Adrenal gland (tissue), 5 donors: Measurements from ENCODE around the gene PRR19.

Source experiments
- CTCF ChIP-seq, 6 experiments: fragments of 450-650 bp in 4 of 6; fragments of 200-600 bp in 2 of 6; sonication (generic) in 1 of 6; IDR thresholded peaks; 1 replicate in 5 of 6; 2 replicates in 1 of 6; pipeline versions ENCODE4 v1.5.1 to v1.8.0; 2016 to 2021; ENCODE audit warnings: antibody characterized with exemption in 6 of 6, mild to moderate bottlenecking in 2 of 6, moderate library complexity in 1 of 6
- POLR2A ChIP-seq, 2 donors: fragments of 450-650 bp; IDR thresholded peaks; one replicate each; pipeline ENCODE4 v1.6.1; 2017; ENCODE audit warnings: antibody characterized with exemption in 2 of 2, mild to moderate bottlenecking in 2 of 2, moderate library complexity in 1 of 2
- donor health status: DM: no; HTN: no; CAD: no.

DNA sequence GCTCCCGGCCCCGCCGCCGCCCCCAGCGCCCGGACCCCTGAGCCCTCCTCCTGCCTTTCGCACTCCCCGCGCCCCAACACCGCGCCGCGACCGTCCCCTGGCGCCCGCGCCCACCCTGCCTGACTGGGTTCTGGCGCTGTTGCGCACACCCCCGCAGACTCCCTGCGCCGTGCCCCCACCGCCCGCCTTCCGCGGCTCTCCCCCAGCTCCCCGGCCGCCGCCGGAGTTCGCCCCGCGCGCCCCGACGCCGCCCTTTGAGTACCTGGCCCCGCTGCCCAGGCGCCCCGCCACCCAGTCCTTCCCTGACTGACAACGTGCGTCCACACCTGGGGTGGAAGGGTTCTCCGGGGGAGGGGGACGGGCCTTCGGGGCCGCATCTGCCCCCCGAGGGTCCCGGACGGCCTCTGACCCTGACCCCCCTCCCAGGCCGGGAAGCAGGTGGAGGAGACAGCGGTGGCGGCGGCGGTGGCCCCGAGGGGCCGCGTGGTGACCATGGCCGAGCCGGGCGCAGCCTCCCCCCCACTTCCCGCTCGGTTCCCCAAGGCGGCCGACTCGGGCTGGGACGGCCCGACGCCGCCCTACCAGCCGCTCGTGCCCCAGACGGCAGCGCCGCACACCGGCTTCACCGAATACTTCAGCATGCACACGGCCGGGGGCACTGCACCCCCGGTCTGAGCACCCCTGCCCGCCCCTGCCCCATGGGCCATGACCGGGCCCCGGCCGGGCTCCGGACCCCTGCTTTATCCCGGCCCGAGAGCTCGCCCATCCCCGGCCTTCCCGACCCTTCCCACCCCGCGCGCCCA is 22.1 kb downstream of the PRR19 start:
- TF ChIP-seq CTCF (IDR thresholded peaks at IDR 0.05) (no peak), POLR2A (IDR thresholded peaks at IDR 0.05) (no peak)
